PC-9 (cell line): ENCODE data around the gene LSM2.

Source experiments
- EZH2 ChIP-seq: fragments of 200-600 bp; sonication (generic); IDR thresholded peaks from 2 replicates; pipeline ENCODE4 v1.8.0; 2017; ENCODE audit warnings: antibody characterized with exemption, low read depth
- TF ChIP-seq, protein P1 (sequence below): fragments of 200-600 bp; sonication (generic); conservative IDR thresholded peaks from 2 replicates; pipeline ENCODE4 v1.6.1; 2017; ENCODE audit warnings: mixed run types, antibody characterized with exemption, mild to moderate bottlenecking, moderate library complexity

DNA sequence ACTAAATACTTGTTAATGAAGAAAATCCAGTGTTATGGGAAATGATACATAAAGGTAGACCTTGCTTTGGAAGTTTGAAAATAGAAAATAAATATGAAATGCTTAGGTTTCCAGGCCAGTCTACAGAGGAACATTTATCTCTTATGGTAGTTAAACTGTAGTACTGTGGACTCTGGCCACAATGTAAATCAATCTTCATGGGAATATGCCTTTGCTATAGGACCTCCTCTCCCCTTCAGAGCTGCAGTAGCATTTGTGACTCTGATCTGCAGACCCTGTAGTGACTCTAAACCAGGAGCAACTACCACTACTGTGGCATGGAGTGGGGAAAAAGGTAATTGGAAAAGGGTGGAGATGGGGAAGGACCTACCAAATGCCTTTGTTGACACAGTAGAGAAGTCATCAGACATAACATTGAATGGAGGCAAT is 13.1 kb upstream of the LSM2 start:
- TF ChIP-seq EZH2: no peak
- TF ChIP-seq, protein P1, sequence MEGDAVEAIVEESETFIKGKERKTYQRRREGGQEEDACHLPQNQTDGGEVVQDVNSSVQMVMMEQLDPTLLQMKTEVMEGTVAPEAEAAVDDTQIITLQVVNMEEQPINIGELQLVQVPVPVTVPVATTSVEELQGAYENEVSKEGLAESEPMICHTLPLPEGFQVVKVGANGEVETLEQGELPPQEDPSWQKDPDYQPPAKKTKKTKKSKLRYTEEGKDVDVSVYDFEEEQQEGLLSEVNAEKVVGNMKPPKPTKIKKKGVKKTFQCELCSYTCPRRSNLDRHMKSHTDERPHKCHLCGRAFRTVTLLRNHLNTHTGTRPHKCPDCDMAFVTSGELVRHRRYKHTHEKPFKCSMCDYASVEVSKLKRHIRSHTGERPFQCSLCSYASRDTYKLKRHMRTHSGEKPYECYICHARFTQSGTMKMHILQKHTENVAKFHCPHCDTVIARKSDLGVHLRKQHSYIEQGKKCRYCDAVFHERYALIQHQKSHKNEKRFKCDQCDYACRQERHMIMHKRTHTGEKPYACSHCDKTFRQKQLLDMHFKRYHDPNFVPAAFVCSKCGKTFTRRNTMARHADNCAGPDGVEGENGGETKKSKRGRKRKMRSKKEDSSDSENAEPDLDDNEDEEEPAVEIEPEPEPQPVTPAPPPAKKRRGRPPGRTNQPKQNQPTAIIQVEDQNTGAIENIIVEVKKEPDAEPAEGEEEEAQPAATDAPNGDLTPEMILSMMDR: no peak
